ENCODE results near the gene KIFC1.
"Not testable (repeated sequence)": the region's sequence is repeated elsewhere in the genome, so short reads cannot be mapped to it uniquely, and the experiment has no call there.

The KIFC1 gene

DNA sequence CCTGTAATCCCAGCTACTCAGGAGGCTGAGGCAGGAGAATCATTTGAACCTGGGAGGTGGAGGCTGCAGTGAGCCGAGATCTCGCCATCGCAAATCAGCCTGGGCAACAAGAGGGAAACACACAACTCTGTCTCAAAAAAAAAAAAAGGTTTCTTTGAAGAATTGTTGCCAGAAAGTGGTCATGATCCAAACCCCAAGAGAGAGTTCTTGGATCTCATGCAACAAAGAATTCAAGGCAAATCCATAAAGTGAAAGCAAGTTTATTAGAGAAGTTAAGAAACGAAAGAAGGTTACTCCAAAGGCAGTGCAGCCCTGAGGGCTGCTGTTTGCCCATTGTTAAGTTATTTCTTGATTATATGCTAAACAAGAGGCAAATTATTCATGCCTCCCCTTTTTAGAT is 14.5 kb upstream of the KIFC1 start:
- DNase-seq, result no peak

DNA sequence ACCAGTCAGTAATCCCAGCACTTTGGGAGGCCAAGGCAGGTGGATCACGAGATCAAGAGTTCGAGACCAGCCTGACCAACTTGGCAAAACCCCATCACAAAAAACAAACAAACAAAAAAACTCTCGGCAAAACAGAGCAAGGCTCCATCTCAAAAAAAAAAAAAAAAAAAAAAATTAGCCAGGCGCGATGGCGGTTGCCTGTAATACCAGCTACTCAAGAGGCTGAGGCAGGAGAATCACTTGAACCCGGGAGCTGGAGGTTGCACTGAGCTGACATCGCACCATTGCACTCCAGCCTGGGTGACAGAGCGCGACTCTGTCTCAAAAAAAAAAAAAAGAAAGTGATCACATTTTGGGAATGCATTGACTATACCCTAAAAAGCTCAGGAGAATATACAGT is 12.4 kb upstream of the KIFC1 start:
- not testable (repeated sequence) for DNase-seq

DNA sequence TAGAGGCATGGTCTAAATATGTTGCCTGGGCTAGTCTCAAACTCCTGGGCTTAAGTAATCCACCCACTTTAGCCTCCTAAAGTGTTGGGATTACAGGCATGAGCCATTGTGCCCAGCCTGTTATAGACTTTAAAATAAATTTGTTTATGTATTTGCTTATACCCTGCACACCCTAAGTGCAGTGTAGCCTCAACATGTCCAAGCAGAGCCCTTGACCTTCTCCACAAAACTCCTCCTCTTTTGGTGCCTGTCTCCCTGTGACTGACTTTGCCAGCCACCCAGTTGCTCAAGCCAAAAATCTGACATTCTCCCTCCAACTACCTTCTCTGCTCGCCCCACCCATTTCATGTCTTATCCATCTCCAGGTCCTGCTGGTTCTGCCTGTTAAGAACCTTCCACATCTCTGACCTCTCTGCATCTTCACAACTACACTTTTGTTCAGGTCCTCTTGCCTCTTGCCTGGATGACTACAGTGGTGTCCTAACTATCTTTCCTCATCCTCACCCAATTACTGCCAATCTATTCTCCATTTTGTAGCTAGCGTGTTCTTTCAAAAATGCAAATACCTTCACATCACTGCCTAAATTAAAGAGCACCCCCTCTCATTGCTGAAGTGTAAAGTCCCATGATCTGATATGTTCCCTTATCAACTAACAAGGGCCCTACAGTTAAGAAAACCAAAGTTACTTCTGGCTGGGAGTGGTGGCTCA is 11.2 kb upstream of the KIFC1 start:
- no peak for DNase-seq

DNA sequence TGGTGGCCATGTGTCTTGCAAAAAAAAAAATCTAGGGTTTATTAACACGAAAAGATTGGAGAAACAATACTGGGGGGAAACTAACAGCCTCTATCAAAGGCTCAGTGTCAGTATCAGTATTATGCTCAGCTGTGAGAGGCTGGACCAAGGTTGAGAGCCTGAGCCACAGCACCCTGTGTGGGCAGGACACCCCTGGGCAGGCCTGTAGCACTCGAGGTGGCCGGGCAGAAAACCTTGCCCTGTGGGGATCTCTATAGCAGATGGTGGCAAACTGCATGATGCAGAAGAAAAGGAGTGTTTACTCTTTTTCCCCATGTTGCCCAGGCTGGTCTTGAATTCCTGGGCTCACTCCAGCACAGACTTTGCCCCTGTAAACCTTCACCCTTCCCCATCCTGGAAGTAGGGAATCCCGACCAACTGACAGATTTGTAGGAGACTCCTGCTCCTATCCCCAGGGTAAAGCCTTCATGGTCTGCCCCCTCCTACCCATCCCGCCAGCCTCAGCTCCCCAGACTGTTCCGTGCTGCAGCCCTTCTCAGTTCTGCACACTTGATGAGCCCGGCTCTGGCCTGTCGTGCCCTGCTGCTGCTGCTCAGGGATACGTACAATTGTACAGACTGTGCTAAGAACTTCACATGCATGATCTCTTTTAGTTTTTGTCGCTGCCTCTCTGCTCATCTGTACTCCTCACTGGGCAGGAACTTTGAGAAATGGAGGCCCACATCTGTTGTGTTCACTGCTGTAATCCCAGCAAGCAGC is 8.0 kb upstream of the KIFC1 start:
- DNase-seq, result no peak

DNA sequence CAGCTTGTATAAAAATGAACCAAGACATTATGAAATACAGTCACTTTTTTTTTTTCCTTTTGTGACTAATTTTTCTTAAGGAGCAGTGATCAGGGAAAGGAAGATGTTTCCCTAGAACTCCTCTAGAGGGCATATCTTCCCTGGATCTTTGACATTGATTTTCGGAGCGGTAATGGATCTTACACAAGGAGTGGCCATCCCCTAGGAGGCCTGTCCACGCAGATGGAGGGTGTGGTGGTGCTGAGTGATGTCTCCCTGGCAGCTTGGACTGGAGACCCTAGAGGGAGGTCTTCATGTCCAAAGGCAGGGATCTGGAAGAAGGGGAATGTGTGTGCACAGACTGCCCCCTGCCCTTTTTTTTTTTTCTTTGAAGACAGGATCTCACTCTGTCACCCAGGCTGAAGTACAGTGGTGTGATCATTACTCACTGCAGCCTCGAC is 7.0 kb upstream of the KIFC1 start:
- no peak for DNase-seq

DNA sequence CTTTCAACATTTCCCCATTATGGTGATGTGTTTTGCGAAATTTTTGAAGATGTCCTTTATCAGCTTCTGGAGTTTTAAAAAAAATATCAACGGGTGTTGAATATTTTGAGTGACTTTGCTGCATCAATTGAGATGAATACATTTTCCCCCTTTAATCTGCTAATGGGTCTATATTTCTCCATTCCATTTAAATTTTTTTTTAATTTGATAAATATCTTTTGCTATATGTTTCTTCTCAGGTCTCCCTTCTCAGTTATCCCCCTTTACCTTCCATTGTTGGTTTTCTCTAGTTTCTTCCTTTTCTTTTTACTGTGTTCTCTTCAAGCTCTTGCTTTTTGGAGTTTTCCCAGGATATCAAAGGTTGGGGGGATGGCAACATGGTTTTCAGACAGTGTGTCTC is 1.4 kb upstream of the KIFC1 start:
- no peak for DNase-seq

DNA sequence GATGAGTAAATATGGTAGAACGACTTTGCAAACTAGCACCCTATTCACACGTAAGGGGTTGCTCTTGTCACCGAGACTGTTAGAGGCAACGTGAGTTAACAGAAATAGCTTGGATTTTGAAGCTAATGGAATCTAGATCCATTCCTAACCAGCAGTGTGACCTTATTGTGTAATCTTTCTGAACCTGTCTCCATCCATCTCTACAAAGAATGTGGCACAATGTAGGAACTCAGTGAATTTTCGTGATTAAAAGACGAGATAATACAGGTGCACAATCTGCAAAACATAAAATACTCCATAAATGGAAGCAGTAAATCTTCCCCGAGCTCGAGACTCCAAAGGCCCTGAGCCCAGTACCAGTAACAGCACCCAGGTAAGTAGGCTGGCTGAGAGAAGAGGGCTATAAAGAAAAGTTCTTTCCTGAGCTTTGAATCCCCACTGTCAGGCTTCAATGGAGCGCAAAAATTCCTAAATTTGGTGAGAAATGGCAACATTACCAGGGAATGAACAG is 801 bp upstream of the KIFC1 start:
- no peak for DNase-seq

DNA sequence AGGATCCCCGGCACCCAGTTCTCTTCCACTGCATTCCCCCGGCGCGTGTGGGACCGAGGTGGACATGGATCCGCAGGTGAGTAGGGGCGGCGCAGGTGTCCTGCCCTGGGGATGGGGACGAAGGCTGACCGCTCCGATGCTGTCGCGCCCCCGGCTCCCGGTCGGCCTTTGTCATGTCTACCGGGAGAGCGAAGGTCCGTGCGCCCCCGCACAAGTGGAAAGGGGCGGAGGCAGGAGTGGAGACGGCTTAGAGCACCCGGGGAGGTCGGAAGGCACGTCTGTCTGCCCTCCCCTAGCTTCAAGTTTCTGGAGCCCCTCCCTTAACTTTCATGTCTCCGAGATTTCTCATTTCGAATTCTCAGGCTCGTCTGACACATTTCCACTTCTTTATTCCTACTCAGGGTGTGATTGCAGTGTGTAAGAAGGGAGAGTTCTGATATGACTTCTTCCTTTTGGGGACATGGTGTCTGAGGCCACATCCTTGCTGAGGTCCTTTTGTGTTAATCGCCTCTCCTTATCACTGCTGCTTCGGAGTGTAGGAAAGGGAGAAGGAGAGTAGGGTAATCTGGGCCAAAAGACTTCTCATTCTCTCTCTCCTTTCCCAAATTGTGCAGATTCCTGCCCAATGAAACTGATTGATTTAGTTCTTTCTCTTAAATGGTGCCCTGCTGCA is 435 bp downstream of the KIFC1 start:
- DNase-seq, result peak; percentile 23

DNA sequence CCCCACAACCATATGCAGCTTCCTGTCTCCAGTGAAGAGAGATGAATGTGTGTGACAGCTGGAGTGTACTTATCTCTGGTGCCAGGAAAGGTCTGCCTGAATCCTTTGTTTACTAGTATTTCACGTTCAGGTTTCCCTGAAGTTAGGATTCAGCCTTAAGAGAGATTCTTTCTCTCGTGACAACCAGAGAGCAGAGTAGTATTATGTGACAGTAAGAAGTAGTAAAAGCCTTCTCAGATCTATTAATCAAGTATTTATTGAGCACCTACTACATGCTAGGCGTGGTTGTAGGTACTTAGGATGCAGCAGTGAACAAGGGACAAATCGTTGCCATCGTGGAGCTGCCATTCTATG is 949 bp downstream of the KIFC1 start:
- DNase-seq, result no peak

DNA sequence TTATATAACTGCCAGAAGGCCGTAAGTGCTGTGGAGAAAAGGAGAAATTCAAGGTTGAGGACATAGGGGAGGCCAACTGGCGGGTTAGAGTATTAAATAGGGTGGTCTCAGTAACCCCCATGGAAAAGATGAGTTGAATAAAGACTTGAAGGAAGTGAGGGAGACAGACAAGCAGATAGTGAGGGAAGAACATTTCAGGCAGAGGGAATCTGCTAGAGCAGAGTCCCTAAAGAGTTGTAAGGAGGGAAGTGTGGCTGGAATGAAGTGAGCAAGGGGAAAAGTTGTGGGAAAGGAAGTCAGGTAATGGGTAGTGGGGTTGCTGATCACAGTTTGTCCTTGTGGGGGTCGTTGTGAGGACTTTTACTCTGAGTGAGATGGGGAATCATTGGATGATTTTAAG is 1.4 kb downstream of the KIFC1 start:
- DNase-seq, result no peak

DNA sequence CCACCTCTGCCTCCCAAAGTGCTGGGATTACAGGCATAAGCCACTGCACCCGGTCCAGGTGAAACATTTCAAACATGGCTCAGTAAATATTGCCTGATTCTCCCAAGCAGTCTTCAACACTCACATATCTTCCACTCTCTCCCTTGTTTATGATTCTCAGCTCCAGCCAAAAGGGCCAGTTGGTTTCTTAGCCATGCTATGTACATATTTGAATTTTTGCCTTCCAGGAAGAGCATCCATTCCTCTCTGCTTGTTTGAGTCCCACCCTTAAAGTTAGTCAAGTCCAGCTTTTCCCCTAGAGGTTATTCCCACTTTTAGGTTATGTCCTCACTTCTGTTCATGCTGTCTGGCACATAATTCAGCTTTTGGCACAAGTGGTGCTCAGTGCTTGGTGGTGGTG is 5.9 kb downstream of the KIFC1 start:
- DNase-seq, result no peak

DNA sequence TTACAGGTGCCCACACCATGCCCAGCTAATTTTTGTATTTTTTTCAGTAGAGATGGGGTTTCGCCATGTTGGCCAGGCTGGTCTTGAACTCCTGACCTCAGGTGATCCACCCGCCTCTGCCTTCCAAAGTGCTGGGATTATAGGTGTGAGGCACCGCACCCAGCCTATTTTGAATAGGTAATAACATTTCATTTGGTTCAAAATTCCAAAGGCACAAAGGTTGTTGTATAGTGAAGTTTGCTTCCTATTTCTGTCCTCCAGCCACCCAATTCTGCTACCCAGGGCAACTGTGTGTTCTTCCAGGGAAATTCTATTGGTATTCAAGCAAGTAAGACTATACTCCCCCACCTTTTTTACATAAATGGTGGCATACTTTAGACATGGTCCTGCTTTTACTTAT is 7.0 kb downstream of the KIFC1 start:
- not testable (repeated sequence) for DNase-seq

DNA sequence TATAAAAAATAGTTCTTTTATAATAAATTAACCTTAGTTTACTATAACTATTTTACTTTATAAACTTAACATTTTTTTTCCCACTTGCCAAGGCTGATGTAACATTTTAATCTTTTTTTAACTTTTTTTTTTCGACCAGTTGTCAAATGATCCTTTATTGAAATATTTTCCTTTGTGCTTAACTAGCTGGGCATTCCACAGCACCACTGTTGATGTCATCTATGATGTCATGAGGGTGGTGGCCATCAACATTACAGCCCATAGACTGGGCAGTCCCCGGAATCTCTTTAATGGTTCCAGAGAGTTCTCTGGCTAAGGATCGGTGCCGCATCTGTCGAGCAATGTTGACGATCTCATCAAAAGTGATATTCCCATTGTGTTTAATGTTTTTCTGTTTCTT is 8.3 kb downstream of the KIFC1 start:
- DNase-seq, result not testable (repeated sequence)

DNA sequence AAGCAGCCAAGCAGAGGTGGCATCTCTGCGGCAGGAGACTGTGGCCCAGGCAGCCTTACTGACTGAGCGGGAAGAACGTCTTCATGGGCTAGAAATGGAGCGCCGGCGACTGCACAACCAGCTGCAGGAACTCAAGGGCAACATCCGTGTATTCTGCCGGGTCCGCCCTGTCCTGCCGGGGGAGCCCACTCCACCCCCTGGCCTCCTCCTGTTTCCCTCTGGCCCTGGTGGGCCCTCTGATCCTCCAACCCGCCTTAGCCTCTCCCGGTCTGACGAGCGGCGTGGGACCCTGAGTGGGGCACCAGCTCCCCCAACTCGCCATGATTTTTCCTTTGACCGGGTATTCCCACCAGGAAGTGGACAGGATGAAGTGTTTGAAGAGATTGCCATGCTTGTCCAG is 13.3 kb downstream of the KIFC1 start:
- DNase-seq, result no peak

DNA sequence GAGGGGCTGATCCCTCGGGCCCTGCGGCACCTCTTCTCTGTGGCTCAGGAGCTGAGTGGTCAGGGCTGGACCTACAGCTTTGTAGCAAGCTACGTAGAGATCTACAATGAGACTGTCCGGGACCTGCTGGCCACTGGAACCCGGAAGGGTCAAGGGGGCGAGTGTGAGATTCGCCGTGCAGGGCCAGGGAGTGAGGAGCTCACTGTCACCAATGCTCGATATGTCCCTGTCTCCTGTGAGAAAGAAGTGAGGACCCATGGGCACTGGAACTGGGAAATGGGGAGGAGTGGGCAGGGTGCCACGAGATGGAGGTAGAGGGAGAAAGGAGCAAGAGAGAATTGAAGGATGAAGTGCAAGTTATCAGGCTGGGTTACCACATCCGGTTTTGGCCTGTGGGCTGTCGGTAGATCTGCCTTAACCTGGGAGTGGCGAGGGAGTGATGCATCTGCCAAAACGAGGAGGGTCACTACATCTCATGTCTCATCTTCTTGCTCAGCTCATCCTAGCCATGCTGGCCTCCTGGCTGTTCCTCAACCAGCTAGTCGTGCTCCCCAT is 13.8 kb downstream of the KIFC1 start:
- peak; percentile 28 for DNase-seq

DNA sequence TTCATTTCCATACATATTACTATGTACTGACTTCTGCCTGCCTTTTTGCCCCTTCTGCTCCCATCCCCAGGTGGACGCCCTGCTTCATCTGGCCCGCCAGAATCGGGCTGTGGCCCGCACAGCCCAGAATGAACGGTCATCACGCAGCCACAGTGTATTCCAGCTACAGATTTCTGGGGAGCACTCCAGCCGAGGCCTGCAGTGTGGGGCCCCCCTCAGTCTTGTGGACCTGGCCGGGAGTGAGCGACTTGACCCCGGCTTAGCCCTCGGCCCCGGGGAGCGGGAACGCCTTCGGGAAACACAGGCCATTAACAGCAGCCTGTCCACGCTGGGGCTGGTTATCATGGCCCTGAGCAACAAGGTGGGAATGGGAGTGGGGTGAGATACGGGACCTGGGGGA is 14.5 kb downstream of the KIFC1 start:
- DNase-seq, result no peak

DNA sequence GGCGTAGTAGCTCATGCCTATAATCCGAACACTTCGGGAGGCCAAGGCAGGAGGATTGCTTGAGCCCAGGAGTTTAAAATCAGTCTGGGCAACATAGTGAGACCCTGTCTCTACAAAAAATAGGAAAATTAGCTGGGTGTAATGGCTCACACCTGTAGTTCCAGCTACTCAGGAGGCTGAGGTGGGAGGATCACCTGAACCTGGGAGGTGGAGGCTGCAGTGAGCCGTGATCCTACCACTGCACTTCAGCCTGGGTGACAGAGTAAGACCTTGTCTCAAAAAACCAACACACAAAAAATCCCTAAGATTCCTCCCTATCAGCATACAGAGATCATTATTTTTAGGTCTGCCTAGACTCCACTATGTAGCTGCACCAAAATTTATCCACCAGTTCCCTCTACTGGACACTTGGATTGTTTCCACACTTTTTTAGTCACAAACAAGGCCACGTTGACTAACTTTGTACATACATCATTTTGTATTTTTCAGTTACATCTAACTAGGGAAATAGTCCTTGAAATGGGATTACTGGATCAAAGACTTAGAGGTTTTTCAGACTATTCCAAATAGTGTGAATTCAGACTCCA is 15.6 kb downstream of the KIFC1 start:
- DNase-seq, result peak; percentile 43

DNA sequence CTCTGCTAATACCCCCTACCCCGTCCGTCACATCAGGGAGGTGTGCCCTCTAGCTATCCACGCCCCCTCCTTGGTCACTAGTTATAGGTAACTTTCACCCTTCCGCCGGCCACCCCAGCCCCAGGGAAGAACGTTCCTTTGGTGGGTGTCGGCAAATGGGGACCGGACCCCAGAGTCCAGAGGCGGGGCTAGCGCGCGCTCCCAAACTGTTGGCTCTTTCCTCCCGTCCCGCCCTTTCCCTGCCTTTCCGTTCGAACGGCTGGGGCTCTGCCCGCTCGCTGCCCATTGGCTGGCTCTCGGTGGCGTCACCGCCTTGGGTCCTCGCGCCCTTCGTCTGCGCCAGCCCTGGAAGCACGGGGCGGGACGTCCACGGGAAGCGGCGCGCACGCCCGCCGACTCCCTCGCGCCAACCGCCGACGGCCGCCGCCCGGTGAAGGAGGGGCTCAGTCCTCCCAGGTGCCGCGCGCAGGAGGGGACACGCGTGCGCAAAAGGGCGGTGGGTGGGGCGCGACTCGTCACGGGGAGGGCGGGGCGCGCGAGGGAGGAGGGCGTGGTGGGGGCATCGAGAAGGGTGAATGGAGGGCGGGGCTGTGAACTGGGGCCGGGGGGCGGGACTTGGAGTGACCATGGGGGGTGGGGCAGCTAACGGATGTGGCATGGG is 18.6 kb downstream of the KIFC1 start:
- peak; percentile 98 for DNase-seq

DNA sequence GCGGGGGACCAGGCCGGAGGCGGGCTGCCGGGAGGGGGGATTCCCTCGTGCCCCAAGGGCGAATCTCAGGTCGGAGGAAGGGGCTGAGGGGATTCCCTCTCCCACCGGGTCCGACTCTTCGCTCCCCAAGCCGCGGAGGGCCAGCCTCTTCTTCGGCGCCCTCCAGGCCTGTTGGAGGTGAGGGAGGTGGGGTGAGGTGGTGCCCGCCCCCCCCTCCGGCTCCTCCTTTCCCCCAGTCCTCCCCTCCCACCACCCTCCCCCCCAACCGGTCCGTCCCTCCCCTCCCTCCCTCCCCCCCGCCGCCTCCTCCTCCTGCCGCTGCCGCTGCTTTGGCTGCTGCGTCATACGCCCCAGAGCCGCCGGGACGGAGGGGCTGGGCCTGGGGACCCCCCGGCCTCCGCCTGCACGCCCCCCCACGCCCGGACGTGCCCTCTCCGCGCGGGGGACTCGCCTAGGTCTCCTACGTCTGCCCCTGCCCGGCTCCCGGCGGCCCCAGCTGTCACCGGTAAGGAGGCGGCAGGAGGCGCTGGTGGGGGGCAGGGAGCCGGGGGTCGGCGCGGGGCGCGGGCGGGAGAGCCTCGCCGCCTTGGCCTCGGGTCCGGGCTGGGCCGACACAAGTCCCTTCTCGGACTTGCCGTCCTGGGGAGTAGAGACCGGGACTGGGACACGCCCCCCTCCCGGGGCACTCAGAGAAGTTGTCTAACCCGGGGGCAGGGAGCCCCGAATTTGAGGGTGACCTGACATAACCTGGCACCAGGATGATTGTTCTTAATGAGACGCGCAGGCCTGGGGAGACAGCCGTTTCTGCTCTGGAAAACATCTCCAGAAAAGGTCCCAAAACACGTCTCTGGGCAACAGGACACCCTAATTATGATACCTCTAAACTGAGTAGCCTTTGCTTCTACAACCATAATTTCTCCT is 19.3 kb downstream of the KIFC1 start, which contains the start of gene PHF1:
TSS of gene PHF1 (plus strand) at position 304 of the 921 bp plus-strand sequence. CDS start 1,250 bp downstream, outside the sequence.
- DNase-seq, result no peak

DNA sequence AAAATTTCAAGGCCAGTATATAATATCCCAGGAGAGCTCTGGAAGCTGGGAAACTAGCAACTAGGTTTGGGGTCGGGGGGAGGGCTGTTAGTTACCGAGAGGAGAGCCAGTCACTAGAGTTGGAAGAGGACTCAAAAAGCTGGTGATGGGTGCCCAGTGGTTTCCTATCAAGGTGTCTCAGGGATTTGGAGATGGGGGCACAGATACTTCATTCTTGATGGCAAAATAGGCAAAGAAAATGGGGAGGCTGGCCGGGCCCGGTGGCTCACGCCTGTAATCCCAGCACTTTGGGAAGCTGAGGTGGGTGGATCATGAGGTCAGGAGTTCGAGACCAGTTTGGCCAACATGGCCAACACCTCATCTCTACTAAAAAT is 20.0 kb downstream of the KIFC1 start:
- DNase-seq, result peak; percentile 14

Data from CD4-positive, alpha-beta T cell treated with Interleukin-17A for 1 hour (primary cell).